Large intestine (tissue), 3 donors: Measurements from ENCODE around the gene MPRIP. TPM values are rescaled to one million over a fixed set of nuclear protein-coding genes. Genes with fewer than 3 reads are reported as not detected.

Source experiments
- DNase-seq, 2 donors: peaks; one replicate each; pipeline versions ENCODE4 v3.0.0 to v3.0.0-alpha.2; 2013
- H3K27ac ChIP-seq: one replicate; pipeline ENCODE4 v1.5.1; 2013; ENCODE audit warnings: low read length
- H3K27me3 ChIP-seq: 2 replicates; pipeline ENCODE4 v1.6.1; 2013; ENCODE audit warnings: low read length; ENCODE audit not compliant: control insufficient read depth, insufficient read depth
- H3K36me3 ChIP-seq: 2 replicates; pipeline ENCODE4 v1.6.1; 2013; ENCODE audit warnings: low read length; ENCODE audit not compliant: control insufficient read depth, insufficient read depth
- H3K4me1 ChIP-seq: one replicate; pipeline ENCODE4 v1.6.1; 2013; ENCODE audit warnings: low read length; ENCODE audit not compliant: control insufficient read depth, insufficient read depth
- H3K4me3 ChIP-seq: one replicate; pipeline ENCODE4 v1.5.1; 2013; ENCODE audit warnings: low read length
- H3K9me3 ChIP-seq: one replicate; pipeline ENCODE4 v1.6.1; 2013; ENCODE audit warnings: mild to moderate bottlenecking, low read depth, low read length, moderate library complexity; ENCODE audit not compliant: control insufficient read depth
- WGBS: methylation state at CpG from one replicate; pipeline ENCODE4 v1.1.5; 2013; ENCODE audit warnings: low lambda C conversion rate; ENCODE audit not compliant: insufficient coverage; 5-methylcytosine and 5-hydroxymethylcytosine counted together
- polyA plus RNA-seq: library from polyadenylated mRNA; unstranded; fragments of 120-200 nt; gene quantifications from one replicate; pipeline ENCODE4 v1.2.1, GENCODE V29; 2013

Gene MPRIP
- polyA plus RNA-seq, 1 donor: 178 TPM

- H3K4me1 ChIP-seq: peaks cover 44% of the 10 kb centered on the region
- peaks cover 11% of the 10 kb centered on the region for H3K36me3 ChIP-seq
These were observed 67.0 kb downstream of the MPRIP start for GRCh38 chr17:17109256-17109655.

GRCh38 chr17:17109907-17110306 lies 67.7 kb downstream of the MPRIP start:
- peak; percentile 86 to 92 for DNase-seq
- peaks cover 44% of the 10 kb centered on the region for H3K4me1 ChIP-seq
- peaks cover 7% of the 10 kb centered on the region for H3K36me3 ChIP-seq
- H3K27ac ChIP-seq: peak overlapping the region; percentile 81
- no peaks in the 10 kb centered on the region for H3K9me3 ChIP-seq
- no CpG with 5 or more reads among the region's 5 CpGs for WGBS
- no peak overlapping the region for H3K4me3 ChIP-seq
- no peaks in the 10 kb centered on the region for H3K27me3 ChIP-seq

More at GRCh38 chr17:17109256-17109655, 67.0 kb downstream of the MPRIP start:
- H3K27ac ChIP-seq: peak overlapping the region; percentile 81
- peak in 1 of 2 donors; percentile 56 for DNase-seq
- no peaks in the 10 kb centered on the region for H3K27me3 ChIP-seq
- no peak overlapping the region for H3K4me3 ChIP-seq
- no CpG with 5 or more reads among the region's 4 CpGs for WGBS
- no peaks in the 10 kb centered on the region for H3K9me3 ChIP-seq

GRCh38 chr17:17110520-17110919 lies 68.3 kb downstream of the MPRIP start:
- H3K9me3 ChIP-seq: no peaks in the 10 kb centered on the region
- no peak overlapping the region for H3K4me3 ChIP-seq
- H3K27me3 ChIP-seq: no peaks in the 10 kb centered on the region
- H3K36me3 ChIP-seq: peaks cover 3% of the 10 kb centered on the region
- peak overlapping the region; percentile 81 for H3K27ac ChIP-seq
- no peak for DNase-seq
- peaks cover 44% of the 10 kb centered on the region for H3K4me1 ChIP-seq
- no CpG with 5 or more reads among the region's 5 CpGs for WGBS

- WGBS: no CpG with 5 or more reads among the region's 26 CpGs
- Histone ChIP-seq H3K9me3 (no peaks in the 10 kb centered on the region), H3K4me1 (peaks cover 49% of the 10 kb centered on the region), H3K27ac (no peak overlapping the region), H3K4me3 (no peak overlapping the region), H3K27me3 (no peaks in the 10 kb centered on the region), H3K36me3 (peaks cover 3% of the 10 kb centered on the region)
- DNase-seq: no peak
These were observed 69.4 kb downstream of the MPRIP start for GRCh38 chr17:17111401-17112393.

- peaks cover 41% of the 10 kb centered on the region for H3K4me1 ChIP-seq
- no peak overlapping the region for H3K27ac ChIP-seq
- no peak for DNase-seq
- no peak overlapping the region for H3K4me3 ChIP-seq
- peaks cover 3% of the 10 kb centered on the region for H3K36me3 ChIP-seq
- no CpG with 5 or more reads among the region's 11 CpGs for WGBS
- H3K27me3 ChIP-seq: no peaks in the 10 kb centered on the region
- no peaks in the 10 kb centered on the region for H3K9me3 ChIP-seq
These were observed 70.5 kb downstream of the MPRIP start for GRCh38 chr17:17112628-17113200.

GRCh38 chr17:17114592-17115225 lies 72.5 kb downstream of the MPRIP start:
- H3K4me3 ChIP-seq: no peak overlapping the region
- no peaks in the 10 kb centered on the region for H3K27me3 ChIP-seq
- no peaks in the 10 kb centered on the region for H3K9me3 ChIP-seq
- peaks cover 39% of the 10 kb centered on the region for H3K4me1 ChIP-seq
- WGBS: no CpG with 5 or more reads among the region's 12 CpGs
- H3K27ac ChIP-seq: no peak overlapping the region
- DNase-seq: no peak
- peaks cover 3% of the 10 kb centered on the region for H3K36me3 ChIP-seq

- Histone ChIP-seq H3K9me3 (no peaks in the 10 kb centered on the region), H3K27me3 (no peaks in the 10 kb centered on the region), H3K36me3 (peaks cover 3% of the 10 kb centered on the region), H3K4me1 (peaks cover 34% of the 10 kb centered on the region), H3K27ac (no peak overlapping the region), H3K4me3 (no peak overlapping the region)
- no CpG with 5 or more reads among the region's 4 CpGs for WGBS
- DNase-seq: no peak
These were observed 73.4 kb downstream of the MPRIP start for GRCh38 chr17:17115620-17116019.

- no peak for DNase-seq
- peaks cover 3% of the 10 kb centered on the region for H3K36me3 ChIP-seq
- no peaks in the 10 kb centered on the region for H3K9me3 ChIP-seq
- H3K27me3 ChIP-seq: no peaks in the 10 kb centered on the region
- no CpG with 5 or more reads among the region's 4 CpGs for WGBS
- H3K4me1 ChIP-seq: peaks cover 37% of the 10 kb centered on the region
- H3K27ac ChIP-seq: no peak overlapping the region
- no peak overlapping the region for H3K4me3 ChIP-seq
These were observed 74.1 kb downstream of the MPRIP start for GRCh38 chr17:17116406-17116805.

GRCh38 chr17:17117923-17118322 lies 75.7 kb downstream of the MPRIP start:
- Histone ChIP-seq H3K27me3 (no peaks in the 10 kb centered on the region), H3K4me3 (no peak overlapping the region), H3K9me3 (no peaks in the 10 kb centered on the region), H3K27ac (no peak overlapping the region), H3K4me1 (peaks cover 35% of the 10 kb centered on the region), H3K36me3 (no peaks in the 10 kb centered on the region)
- WGBS: no CpG with 5 or more reads among the region's 3 CpGs
- no peak for DNase-seq

- H3K4me3 ChIP-seq: no peak overlapping the region
- H3K4me1 ChIP-seq: peaks cover 35% of the 10 kb centered on the region
- WGBS: no CpG with 5 or more reads among the region's 4 CpGs
- H3K27me3 ChIP-seq: no peaks in the 10 kb centered on the region
- DNase-seq: peak; percentile 43 to 81
- no peaks in the 10 kb centered on the region for H3K36me3 ChIP-seq
- H3K9me3 ChIP-seq: no peaks in the 10 kb centered on the region
- peak overlapping the region; percentile 53 for H3K27ac ChIP-seq
These were observed 76.1 kb downstream of the MPRIP start for GRCh38 chr17:17118399-17118798.
